Measurements from ENCODE around the gene TRPM3. TPM values are rescaled to one million over a fixed set of nuclear protein-coding genes. Genes with fewer than 3 reads are reported as not detected.

The TRPM3 gene
- total RNA-seq, 1 experiment from 2014 or later, result 2.0 TPM

DNA sequence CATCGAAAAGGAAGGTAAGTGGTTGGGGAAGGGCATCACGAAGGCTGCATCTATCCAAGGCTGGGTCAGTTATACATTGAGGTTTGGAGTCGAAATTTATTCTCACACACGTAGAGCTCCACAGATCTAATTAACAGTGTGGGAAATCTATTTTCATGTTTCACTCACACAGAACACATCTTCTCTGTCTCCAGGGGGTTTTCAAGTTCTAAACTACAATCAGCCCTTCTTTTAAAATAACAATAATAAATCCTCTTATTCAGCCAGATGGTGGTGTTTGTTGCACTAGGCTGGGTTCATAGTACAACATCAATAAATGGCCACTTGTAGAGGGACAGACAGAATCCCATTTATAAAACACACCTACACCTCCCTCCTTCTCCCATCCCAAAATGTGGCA, 532.4 kb downstream of the TRPM3 start:
- DNase-seq, result no peak
- Histone ChIP-seq H3K36me3 (replicated peaks; ENCODE audit: control insufficient read depth, insufficient read depth, low read length) (no peaks in the 10 kb centered on the region), H3K4me3 (ENCODE audit: insufficient read depth, low read depth, low read length) (no peak overlapping the region), H3K27me3 (ENCODE audit: control insufficient read depth, insufficient read depth, low read length) (no peaks in the 10 kb centered on the region)

DNA sequence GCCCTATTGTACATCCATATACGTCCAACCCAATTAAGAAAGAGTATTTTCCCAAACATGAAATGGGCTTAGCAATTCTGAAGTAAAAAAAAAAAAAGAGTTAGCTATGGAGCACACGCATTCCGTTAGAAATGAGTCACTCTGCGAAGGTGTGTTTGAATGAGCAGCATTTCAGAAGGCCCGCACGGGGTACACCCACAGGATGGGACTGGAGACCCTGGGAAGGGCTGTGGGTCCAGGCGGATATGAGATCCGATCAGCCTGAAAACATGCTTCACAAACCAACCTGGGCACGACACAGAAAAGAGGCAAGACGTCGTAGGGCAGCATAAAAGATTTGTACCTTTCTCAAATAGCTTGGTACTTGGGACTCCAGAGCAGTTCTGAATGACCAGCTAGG, 533.0 kb downstream of the TRPM3 start:
- no peak for DNase-seq
- no peaks in the 10 kb centered on the region for H3K36me3 ChIP-seq (replicated peaks; ENCODE audit: control insufficient read depth, insufficient read depth, low read length)
- no peak overlapping the region for H3K4me3 ChIP-seq (ENCODE audit: insufficient read depth, low read depth, low read length)
- no peaks in the 10 kb centered on the region for H3K27me3 ChIP-seq (ENCODE audit: control insufficient read depth, insufficient read depth, low read length)

DNA sequence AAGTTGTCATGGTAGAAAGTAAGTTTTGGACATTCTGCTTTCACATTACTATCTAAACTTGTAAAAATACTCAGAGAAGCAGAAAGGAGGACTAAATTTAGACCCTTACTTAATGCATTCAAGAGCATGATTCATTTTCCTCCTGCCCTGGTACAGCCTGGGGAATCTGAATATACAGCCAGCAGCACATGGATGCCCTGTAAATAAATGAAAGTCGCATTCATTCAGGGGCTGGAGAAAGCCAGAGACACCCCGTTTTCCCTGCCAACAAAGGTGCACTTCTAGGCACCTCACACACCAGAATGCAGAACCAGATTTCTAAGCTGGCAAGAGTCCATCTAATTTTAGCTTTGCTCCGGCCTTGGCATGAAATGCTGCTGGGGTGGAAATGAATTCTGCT, 534.2 kb downstream of the TRPM3 start:
- DNase-seq, result no peak
- Histone ChIP-seq H3K27me3 (ENCODE audit: control insufficient read depth, insufficient read depth, low read length) (no peaks in the 10 kb centered on the region), H3K4me3 (ENCODE audit: insufficient read depth, low read depth, low read length) (no peak overlapping the region), H3K36me3 (replicated peaks; ENCODE audit: control insufficient read depth, insufficient read depth, low read length) (no peaks in the 10 kb centered on the region)

DNA sequence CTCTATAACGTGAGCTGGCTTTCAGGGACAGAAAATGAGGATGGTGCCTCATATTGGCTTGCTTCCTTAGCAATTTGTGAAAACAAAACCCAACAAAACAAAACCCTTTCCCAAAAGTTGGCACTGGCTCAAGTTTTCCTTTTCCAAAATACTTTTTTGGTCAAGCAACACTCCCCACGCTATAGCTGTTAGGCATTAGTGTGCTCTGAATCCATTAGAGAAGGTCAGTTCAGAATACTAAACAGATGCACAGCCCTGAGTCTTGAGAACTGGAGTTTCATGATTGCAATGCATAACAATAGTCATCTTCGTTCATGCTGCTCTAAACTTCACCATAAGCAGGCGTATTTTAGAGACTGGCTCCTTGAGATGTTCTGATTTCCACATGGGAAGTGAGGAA, 534.9 kb downstream of the TRPM3 start:
- no peak for DNase-seq
- no peaks in the 10 kb centered on the region for H3K36me3 ChIP-seq (replicated peaks; ENCODE audit: control insufficient read depth, insufficient read depth, low read length)
- no peaks in the 10 kb centered on the region for H3K27me3 ChIP-seq (ENCODE audit: control insufficient read depth, insufficient read depth, low read length)

DNA sequence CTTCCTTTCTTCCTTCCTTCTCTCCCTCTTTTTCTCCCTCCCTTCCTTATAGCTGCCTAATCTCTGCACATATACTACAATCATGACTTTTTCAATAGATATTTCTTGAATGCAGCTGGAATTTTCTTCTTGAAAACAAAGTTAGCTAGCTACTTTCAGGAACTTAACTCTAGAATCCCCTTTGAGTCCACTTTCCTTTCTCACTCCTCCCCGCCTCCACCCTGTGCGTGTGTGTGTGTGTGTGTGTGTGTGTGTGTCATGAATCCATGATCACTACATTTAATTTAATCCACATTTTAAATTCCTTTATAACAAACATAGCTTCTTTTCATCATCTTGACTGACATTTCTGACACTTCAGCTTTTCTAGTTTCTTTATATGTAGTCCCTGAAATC, 539.5 kb downstream of the TRPM3 start:
- Histone ChIP-seq H3K4me3 (ENCODE audit: insufficient read depth, low read depth, low read length) (no peak overlapping the region), H3K27me3 (ENCODE audit: control insufficient read depth, insufficient read depth, low read length) (no peaks in the 10 kb centered on the region), H3K36me3 (replicated peaks; ENCODE audit: control insufficient read depth, insufficient read depth, low read length) (no peaks in the 10 kb centered on the region)
- DNase-seq, result no peak

More for the DNA sequence above, 534.9 kb downstream of the TRPM3 start:
- H3K4me3 ChIP-seq (ENCODE audit: insufficient read depth, low read depth, low read length), result no peak overlapping the region

DNA sequence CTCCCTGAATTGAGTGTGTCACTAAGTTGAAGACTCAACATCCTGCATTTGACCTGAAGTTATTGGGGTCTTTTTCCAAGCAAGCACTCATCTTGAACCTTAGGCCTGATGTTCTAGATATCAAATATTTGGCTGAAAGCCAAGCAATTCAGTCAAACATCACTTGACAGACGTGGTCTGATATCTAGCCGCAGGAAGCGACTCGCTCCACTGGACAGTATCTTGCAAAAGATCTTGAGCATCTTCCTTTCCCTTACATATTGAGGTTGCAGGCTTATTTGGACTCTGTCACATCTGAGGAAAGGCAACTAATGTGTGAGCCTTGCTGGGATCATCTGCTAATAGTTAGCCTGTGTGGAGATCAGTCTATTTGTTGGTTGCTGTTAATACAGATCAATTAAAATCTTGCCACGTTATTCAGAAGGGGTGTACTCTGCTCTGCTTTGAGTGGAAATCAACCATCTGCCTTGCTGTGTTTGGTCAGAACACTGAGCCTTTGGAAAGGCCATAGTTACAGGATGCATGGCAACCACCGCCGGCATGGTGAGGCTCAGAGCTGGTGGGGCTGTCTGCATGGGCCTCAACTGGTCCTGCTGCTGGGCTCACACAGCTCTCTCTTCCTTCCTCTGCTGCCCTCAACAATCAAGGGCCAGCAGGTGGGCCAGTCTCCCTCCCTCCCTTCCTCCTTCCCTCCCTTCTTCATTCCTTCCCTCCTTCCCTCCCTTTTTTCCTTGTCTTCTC, 540.0 kb downstream of the TRPM3 start:
- no peak for DNase-seq
- H3K4me3 ChIP-seq (ENCODE audit: insufficient read depth, low read depth, low read length), result no peak overlapping the region
- no peaks in the 10 kb centered on the region for H3K27me3 ChIP-seq (ENCODE audit: control insufficient read depth, insufficient read depth, low read length)
- H3K36me3 ChIP-seq (replicated peaks; ENCODE audit: control insufficient read depth, insufficient read depth, low read length), result no peaks in the 10 kb centered on the region

DNA sequence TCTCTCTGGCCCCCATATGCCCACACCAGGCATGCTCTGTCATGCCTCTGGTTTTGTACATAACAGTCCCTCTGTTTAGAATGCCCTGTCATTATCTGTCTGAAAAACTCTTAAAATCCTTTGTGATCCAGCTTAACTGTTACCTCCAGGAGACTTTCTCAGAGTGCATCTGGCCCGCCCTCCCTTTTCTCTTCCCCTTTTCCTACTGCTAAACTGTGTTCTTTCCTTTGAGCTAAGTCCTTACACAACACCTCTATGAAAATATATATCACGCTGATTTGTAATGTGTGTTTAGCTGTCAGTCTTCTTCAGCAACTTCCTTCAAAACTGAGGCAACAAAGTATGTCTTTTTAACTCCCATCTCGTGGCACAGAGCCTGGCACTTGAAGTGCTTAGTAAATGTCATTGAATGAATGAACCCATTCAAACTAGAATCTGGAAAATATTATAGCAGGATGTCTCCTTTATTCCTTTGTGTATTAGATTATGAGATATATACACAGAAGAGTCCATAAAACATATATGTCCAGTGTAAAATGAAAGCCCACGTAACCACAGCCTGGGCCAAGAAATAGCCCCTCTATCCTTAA, 540.7 kb downstream of the TRPM3 start:
- no peak overlapping the region for H3K4me3 ChIP-seq (ENCODE audit: insufficient read depth, low read depth, low read length)
- DNase-seq, result no peak
- H3K27me3 ChIP-seq (ENCODE audit: control insufficient read depth, insufficient read depth, low read length), result no peaks in the 10 kb centered on the region
- H3K36me3 ChIP-seq (replicated peaks; ENCODE audit: control insufficient read depth, insufficient read depth, low read length), result no peaks in the 10 kb centered on the region

DNA sequence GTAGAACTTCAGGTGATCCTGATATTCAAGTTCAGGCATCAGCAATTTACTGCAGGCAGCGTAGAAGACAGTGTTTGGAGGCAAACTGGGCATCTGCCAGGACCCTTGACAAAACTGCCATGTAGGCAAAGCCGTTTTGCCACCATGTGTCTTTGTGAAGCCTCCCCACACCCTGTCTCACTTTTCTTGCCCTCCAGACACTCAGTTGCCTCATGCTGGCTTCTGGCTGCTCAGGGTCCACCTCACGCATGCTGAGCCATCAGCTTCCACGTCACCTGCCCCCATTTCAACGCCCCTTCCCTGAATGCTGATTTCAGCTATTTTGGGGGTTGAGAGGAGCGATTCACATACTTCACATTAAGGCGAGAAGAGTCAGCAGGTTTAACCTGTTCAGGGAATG, 541.7 kb downstream of the TRPM3 start:
- DNase-seq, result no peak
- no peaks in the 10 kb centered on the region for H3K27me3 ChIP-seq (ENCODE audit: control insufficient read depth, insufficient read depth, low read length)
- H3K36me3 ChIP-seq (replicated peaks; ENCODE audit: control insufficient read depth, insufficient read depth, low read length), result no peaks in the 10 kb centered on the region
- H3K4me3 ChIP-seq (ENCODE audit: insufficient read depth, low read depth, low read length), result no peak overlapping the region

DNA sequence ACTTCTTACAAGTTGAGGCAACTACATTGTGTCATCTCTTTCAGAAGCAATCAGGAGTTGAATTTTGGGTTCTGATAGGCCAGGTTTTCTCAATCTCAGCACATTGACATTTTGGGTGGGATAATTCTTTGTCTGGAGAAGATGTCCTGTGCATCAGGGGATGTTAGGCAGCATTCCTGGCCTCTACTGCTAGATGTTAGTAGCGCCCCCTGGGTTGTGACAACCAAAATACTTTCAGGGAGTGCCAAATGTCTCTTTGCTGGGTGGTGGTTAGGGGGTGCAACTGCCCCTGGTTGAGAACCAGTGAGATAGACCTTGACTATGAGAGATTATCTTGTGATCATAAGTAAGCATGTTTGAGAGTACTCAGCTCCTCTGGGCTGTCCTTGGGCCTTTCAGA, 542.7 kb downstream of the TRPM3 start:
- Histone ChIP-seq H3K4me3 (ENCODE audit: insufficient read depth, low read depth, low read length) (no peak overlapping the region), H3K36me3 (replicated peaks; ENCODE audit: control insufficient read depth, insufficient read depth, low read length) (no peaks in the 10 kb centered on the region), H3K27me3 (ENCODE audit: control insufficient read depth, insufficient read depth, low read length) (no peaks in the 10 kb centered on the region)
- no peak for DNase-seq

DNA sequence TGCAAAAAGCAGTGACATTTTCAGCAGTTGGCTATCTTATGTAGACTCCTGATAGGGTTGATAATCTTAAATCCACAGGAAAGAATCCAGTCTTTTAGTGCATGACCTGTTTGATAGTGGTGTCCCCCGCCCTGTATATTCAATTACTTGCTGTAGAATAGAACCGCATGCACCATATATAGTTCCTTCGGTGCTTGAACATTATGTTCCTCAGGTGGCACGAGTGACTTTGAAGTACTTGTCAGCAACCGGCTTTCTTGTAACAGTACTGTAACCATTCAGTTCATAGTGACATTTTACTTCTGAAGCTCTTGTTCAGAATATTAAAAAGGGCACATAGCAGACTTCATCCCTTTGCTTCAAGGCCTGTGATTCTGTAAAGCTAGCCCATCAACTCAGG, 543.8 kb downstream of the TRPM3 start:
- DNase-seq, result no peak
- no peaks in the 10 kb centered on the region for H3K36me3 ChIP-seq (replicated peaks; ENCODE audit: control insufficient read depth, insufficient read depth, low read length)
- no peaks in the 10 kb centered on the region for H3K27me3 ChIP-seq (ENCODE audit: control insufficient read depth, insufficient read depth, low read length)
- H3K4me3 ChIP-seq (ENCODE audit: insufficient read depth, low read depth, low read length), result no peak overlapping the region

DNA sequence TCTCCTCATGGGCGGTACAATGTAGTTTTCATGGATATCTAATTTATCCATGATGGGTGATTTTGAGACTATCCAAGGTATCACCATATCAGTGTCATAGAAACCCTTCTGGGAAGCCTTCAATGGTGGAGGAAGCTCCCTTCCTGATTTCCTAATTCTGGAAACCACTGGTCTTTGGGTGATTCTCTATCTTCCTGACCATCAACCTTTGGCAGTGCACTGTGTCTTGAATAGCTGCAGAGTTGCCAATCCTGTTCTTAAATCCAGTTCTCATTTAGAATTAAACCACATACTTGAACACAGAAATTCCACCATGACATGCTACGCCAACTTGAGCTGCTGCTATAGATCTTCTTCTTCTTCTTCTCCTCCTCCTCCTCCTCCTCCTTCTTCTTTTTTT, 545.3 kb downstream of the TRPM3 start:
- Histone ChIP-seq H3K36me3 (replicated peaks; ENCODE audit: control insufficient read depth, insufficient read depth, low read length) (no peaks in the 10 kb centered on the region), H3K4me3 (ENCODE audit: insufficient read depth, low read depth, low read length) (no peak overlapping the region), H3K27me3 (ENCODE audit: control insufficient read depth, insufficient read depth, low read length) (no peaks in the 10 kb centered on the region)
- no peak for DNase-seq

DNA sequence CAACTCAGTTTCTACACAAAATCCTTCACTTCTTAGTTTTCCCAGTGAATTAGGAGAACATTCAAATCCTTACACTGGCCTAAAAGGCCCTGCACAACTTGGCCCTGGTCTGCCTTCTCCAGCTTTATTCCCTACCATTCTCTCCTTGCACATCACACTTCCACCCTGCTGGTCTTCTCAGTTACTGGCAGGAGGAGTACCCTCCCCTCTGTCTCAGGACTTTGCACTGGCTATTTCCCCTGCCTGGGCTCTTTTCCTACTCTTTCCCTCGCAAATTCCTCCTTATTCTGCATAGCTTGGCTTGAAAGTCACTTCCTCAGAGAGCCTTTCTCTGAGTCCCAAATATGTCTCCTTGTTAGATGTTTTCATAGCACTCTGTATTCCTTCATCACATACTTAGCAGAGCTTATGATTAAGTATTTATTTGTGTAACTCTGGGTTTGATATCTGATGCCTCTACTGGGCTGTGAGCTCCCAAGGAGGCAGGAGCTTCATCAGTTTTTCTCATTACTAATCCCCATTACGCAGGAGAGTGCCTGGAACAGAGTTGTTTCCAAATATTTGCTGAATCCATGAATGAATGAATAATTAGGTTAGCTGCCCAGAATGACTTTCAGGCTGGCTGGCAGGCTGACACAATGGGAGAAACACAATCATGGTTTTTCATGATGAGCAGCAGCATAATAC, 547.1 kb downstream of the TRPM3 start:
- Histone ChIP-seq H3K27me3 (ENCODE audit: control insufficient read depth, insufficient read depth, low read length) (no peaks in the 10 kb centered on the region), H3K4me3 (ENCODE audit: insufficient read depth, low read depth, low read length) (no peak overlapping the region), H3K36me3 (replicated peaks; ENCODE audit: control insufficient read depth, insufficient read depth, low read length) (no peaks in the 10 kb centered on the region)
- peak; percentile 30 for DNase-seq

DNA sequence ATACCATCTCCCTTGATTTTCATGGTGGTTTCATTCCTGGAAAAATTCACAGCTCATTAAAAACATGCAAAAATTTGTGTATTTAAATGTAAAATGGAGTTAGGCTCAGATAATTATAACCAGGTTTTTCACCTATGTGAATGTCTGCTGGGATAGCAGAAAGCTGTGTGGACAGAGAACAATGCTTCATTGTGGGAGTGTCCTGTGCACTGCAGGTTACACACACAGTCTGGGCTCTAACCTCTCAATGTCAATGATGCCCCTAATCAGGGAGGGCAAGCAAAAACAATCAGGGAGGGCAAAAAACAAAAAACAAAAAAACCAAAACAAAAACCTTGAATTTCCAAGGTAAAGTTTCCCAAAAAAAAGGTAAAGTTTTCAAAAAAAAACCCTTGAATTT, 548.1 kb downstream of the TRPM3 start:
- Histone ChIP-seq H3K27me3 (ENCODE audit: control insufficient read depth, insufficient read depth, low read length) (no peaks in the 10 kb centered on the region), H3K4me3 (ENCODE audit: insufficient read depth, low read depth, low read length) (no peak overlapping the region), H3K36me3 (replicated peaks; ENCODE audit: control insufficient read depth, insufficient read depth, low read length) (no peaks in the 10 kb centered on the region)
- no peak for DNase-seq

DNA sequence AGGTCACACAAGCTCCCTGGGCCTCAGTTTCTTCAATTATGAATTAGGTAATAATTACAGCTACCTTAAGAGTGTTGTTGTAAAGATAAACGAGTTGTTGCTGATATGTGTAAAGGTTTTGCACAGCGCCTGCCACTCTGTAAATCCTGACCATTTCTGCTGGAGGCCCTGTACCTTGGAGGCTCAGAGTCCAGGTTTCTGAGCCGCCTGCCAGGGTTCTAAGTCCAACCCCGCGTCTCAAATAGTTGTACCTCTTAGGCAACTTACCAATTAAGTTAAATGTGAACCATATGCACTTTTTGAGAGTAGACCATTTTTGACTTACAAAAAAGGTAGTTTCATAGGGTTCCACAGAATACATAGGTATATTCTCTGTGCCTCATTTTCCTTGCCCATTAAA, 550.2 kb downstream of the TRPM3 start:
- no peak overlapping the region for H3K4me3 ChIP-seq (ENCODE audit: insufficient read depth, low read depth, low read length)
- H3K36me3 ChIP-seq (replicated peaks; ENCODE audit: control insufficient read depth, insufficient read depth, low read length), result no peaks in the 10 kb centered on the region
- no peaks in the 10 kb centered on the region for H3K27me3 ChIP-seq (ENCODE audit: control insufficient read depth, insufficient read depth, low read length)
- no peak for DNase-seq

DNA sequence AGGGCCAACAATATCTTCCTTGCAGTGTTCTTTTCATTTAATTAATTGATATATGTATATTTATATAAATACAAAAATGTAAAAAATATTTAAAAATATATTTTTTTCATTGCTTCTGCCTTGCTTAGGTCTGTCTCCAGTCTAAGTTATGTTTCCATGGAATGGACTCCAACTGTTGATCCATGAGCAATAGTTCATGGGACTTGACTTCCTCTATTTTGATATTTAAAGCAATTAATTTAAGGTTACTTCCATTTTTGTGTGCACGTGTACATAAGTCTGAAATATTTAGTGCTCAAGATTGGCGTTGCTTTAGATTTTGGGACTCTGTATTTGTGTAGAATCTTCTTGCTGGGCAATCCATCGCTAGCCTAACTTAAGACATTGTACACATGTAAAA, 551.6 kb downstream of the TRPM3 start:
- no peaks in the 10 kb centered on the region for H3K36me3 ChIP-seq (replicated peaks; ENCODE audit: control insufficient read depth, insufficient read depth, low read length)
- no peak overlapping the region for H3K4me3 ChIP-seq (ENCODE audit: insufficient read depth, low read depth, low read length)

More for the DNA sequence above, 551.6 kb downstream of the TRPM3 start:
- DNase-seq, result no peak
- H3K27me3 ChIP-seq (ENCODE audit: control insufficient read depth, insufficient read depth, low read length), result no peaks in the 10 kb centered on the region

Data from H7 (cell line).